Left colon (tissue), 2 donors: ENCODE measurements around the gene TMEM247. TPM values are rescaled to one million over a fixed set of nuclear protein-coding genes. Genes with fewer than 3 reads are reported as not detected.
A peak's percentile ranks its signal among the peaks of the same experiment; 100 is the strongest.
"Not testable (repeated sequence)": the region's sequence is repeated elsewhere in the genome, so short reads cannot be mapped to it uniquely, and the experiment has no call there.

ENCODE experiments used
- ATAC-seq: fragments of 200-7000 bp; cut with Tn5 transposase; one replicate; pipeline ENCODE4 v1.9.1; 2020; ENCODE audit warnings: mild to moderate bottlenecking, moderate library complexity
- DNase-seq, 2 donors: peaks; one replicate each; pipeline ENCODE4 v3.0.0-alpha.2; 2020
- intact Hi-C, 2 donors: fragments of 100-400 bp; cut with DNase I in 1 of 2; cut with micrococcal nuclease in 1 of 2; formaldehyde crosslinking; loops; one replicate each; pipeline versions ENCODE4 v1.11.2 to v1.14.0; 2022; cut with DNase I, micrococcal nuclease
- total RNA-seq, 2 donors: library from RNA; stranded (reverse); fragmentation: NEBNext Ultra II Directional; extraction: Animal tissue kit (Norgen Biotek cat#: 25700); gene quantifications; one replicate each; pipeline ENCODE4 v1.2.1, GENCODE V29; 2021
- donor health status: DM: no; HTN: no; CAD: no.
- donor health status: DM: yes; HTN: yes; CAD: no.

Gene TMEM247
- total RNA-seq, 2 donors from 2014 or later = not detected

DNA sequence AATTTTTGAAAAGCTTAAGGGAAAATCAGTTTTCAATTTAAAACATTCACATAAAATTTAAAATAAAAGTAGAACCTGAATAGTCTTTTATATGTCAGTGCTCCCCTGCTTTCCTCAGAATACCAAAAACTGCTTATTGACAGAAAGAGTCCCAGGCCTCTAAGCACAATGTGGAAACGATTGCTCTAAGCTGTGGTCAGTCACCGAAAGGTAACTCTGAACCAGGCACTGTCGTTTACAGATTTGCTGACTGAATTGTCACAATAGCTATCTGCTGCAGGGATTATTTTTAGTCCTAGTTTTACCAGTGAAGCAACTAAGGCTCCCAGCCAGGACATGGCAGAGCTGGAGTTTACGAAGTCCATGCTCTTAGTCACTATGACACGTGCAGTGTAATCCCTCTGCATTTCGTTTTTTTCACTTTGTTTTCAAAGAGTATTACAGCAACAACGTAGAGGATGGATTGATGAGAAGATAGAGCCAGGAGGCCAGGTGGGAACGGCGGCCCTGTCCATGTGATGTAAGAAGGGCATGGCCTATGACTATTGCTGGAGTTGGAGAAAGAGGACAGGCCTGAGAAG is 28.1 kb upstream of the TMEM247 start:
- DNase-seq (no peak), ATAC-seq (no peak)
- intact Hi-C loops = no loop called here

DNA sequence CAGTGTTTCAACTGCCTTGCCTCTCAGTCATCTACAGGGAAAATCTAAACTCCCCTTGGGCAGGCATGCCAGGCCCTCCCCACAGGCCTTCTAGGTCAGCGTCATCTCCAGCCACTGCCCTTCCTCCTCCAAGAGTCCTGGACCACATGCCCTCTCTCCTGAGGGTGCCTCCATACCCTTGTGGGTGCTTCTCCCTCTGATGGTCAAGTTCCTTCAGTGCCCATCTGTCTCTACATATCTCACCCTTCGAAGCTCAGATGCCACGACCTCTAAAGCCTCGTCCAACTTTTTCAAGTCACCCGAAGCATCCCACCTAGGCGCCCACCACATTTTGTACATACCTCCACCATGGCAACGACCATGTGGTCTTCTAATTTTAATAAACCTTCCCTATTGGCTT is 22.6 kb upstream of the TMEM247 start:
- ATAC-seq (no peak), DNase-seq (no peak)
- intact Hi-C loops = no loop called here

- intact Hi-C loops = no loop called here
- no peak for DNase-seq
Observed at GRCh38 chr2:46458763-46459500, 20.4 kb upstream of the TMEM247 start.

DNA sequence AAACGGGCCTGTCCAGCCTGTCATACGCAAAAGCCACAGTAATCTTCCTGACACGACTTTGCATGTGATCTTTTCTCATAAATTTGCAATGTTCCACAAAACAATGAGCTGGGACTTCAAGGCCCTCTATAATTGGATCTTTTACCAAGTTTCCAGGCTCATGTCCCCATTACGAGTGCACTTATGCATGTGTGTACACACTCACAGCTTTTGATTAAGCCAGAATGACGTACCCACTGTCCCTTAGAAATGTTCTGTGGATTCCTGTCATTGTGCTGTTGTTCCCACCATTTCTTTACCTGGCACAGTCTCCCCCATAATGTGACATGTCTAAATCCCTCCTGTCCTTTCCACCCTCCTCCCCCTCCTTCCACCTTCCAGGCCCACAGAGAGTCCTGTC is 19.7 kb upstream of the TMEM247 start:
- no peak for ATAC-seq
- no peak for DNase-seq
- intact Hi-C loops = loop anchor here in 1 of 2 donors (2.0 kb wide), 2 partner anchors 397 to 449 kb away; no protein-coding TSS in a partner anchor

More at GRCh38 chr2:46458763-46459500, 20.4 kb upstream of the TMEM247 start:
- no peak for ATAC-seq

DNA sequence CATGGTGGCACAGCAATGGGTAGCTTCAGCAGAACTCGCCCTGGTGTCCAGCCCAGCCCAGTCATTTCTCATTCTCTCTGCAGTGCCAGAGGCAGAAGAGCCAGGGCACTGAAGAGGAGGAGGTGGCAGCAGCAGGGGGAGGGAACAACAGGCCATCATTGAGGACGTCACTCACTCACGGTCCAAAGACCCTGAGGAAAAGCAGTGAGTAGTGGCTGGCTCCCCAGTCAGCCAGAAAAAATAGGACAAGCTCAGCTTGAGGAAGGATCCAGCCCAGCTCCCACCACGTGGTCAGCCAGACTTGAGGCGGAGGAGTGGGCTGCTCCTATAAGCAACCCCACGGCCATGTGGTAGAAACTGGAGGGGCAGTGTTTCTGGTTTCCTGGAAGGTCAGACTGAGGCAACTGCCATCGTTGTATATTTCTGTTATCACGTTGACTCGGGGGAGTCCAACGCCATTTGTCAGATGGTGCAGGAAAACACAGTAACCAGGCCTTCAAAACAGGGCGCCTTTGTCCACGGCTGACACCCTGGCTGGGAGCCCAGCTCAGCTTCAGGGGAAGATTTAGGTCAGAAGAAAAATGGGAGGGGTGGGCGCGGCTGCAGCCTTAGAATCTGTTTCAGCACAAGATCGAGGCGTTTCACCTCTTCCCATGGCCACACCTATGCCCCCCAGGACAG is 19.0 kb upstream of the TMEM247 start:
- ATAC-seq (no peak), DNase-seq (peak in 1 of 2 donors; percentile 34)
- intact Hi-C loops = loop anchor here in 1 of 2 donors (2.0 kb wide), 2 partner anchors 398 to 450 kb away; no protein-coding TSS in a partner anchor

DNA sequence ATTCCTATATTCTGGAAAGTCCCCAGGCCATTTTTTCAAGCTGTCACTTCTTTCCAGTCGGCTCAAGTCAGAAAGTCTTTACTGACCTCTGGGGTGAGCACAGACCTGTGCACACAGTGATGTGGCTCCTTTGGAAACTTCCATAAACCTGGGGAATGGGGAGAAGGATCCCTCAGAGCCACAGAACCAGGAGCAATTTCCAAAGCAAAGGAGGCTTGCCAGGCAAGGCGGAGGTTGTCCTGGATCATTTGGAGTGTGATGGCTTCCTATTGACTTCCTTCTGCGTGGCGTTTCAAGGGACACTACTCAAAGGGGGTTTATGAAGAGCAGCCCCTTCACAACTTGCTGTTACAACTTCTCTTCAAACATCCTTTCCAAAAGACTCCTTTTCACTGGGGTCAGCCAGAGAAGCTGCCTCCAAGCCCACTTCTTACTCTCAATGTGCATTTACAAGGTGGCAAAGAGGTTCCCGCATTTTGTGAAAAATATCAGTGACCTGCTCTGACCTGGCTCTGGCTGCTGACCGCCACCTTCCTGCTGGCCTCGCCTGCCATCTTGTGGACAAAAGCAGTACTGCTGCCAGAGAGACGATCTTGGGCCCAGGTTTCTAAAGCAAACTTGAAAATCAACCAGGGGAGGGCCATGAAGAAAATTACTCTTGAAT is 18.2 kb upstream of the TMEM247 start:
- intact Hi-C loops = loop anchor here in 1 of 2 donors (2.0 kb wide), 2 partner anchors 398 to 450 kb away; no protein-coding TSS in a partner anchor
- DNase-seq (peak in 1 of 2 donors; percentile 83), ATAC-seq (peak; percentile 73)

DNA sequence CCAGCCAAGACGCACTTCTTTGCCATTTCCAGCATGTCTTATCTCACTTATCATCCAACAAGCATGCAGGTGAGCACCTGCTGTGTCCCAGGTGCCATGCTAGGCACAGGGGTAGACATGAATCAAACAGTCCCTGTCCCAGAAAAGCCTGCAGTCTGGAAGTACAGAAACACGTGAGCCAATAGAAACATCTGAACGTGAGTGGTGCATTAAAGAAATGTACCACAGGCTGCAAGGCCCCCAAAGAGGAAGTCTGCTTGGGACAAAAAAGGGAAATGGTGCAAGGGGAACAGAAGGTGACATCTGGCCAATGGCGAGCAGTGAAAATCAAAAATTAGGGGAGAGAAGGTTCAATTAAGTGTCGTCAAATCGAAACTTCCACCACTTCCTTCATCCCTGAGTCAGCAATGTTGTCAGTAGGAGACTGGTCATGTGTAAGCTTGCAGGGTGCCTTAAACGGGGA is 17.6 kb upstream of the TMEM247 start:
- ATAC-seq (peak; percentile 24), DNase-seq (no peak)
- intact Hi-C loops = loop anchor here in 1 of 2 donors (2.0 kb wide), 2 partner anchors 399 to 451 kb away; no protein-coding TSS in a partner anchor

DNA sequence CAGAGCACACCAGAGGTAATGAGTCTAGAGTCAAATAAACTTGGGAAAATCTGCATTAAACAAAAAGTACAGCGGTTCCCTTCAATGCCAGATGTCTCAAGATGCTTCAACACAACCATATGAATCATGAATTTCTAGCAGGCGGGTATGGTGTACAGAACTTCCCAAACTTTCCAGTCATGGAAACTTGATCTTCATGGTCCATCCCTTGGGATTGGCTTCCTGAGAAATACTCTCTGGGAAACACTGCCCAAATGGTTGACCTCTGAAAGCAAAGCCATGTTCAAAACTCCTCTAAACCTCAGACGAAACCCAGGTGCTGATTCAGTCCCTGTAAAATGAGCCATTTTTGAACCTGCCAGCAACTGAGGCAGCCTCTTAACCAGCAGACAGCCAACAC is 16.4 kb upstream of the TMEM247 start:
- DNase-seq (no peak), ATAC-seq (no peak)
- intact Hi-C loops = no loop called here

DNA sequence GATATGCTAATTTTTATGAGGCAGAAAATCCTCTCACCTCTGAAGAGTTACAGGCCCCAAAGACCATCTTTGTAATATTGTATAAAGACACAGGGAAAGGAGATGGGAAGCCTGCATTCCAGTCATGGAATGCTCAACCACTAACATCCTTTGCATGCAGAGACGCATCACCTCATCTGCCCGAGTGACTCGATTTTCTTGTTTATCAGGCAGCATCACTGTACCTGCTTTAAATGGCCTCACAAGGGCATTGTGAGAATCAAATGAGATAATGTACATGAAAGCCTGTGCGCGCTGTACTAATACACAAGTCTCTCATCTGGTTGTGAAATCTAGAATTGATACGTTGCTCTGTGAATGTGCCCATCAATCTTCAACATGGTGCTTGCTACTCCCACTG is 10.2 kb upstream of the TMEM247 start:
- intact Hi-C loops = loop anchor here in 1 of 2 donors (5.0 kb wide), 1 partner anchor 183 kb away; no protein-coding TSS in a partner anchor

DNA sequence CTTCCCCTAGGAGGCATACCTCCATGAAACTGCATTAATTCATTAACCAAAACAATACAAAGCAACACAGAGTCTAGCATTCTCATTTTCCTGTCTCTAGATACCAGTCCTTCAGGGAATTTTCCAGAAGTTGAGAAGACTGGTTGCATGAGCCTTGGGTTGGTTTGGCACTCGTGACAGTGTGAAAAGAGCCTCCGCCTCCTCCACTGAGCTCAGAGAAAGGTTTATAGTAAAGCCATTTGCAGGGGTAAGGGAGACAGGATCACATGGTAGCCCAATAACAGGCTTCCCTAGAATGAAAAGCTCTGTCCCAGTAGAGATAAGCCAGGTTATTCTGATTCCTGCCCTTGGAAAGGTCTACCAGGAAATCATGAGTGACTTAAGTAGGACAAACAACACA is 9.7 kb upstream of the TMEM247 start:
- intact Hi-C loops = loop anchor here in 1 of 2 donors (5.0 kb wide), 1 partner anchor 183 kb away; no protein-coding TSS in a partner anchor
- no peak for DNase-seq
- no peak for ATAC-seq

More for the DNA sequence above, 10.2 kb upstream of the TMEM247 start:
- no peak for ATAC-seq
- DNase-seq = no peak

GRCh38 chr2:46470114-46470628 is 9.2 kb upstream of the TMEM247 start:
- no peak for ATAC-seq
- no peak for DNase-seq
- intact Hi-C loops = no loop called here

DNA sequence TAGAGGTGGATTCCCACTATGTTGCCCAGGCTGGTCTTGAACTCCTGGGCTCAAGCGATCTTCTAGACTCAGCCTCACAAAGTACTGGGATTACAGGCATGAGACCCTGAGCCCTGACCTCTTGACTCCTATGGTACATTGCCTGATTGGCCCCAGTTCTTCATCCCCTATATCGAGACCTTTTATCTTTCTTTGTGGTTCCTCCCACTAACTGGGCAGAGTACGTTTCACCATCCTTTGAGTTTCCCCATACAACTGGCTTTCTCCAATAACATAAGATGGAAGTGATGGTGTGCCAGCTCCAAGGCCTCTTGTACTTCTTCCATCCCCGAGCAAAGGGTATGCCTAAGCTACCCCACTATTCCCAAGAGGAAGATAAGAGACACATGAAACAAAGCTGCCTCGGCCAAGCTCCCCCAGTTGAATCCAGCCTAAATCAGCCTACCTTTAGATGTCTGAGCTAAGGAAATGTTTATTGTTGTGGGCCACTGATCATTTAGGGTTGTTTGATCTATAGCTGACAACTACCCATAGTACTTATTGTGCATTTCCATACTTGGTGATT is 8.3 kb upstream of the TMEM247 start:
- no peak for DNase-seq
- no peak for ATAC-seq
- intact Hi-C loops = no loop called here

- no peak for ATAC-seq
- DNase-seq = no peak
- intact Hi-C loops = no loop called here
Observed at GRCh38 chr2:46471697-46472096, 7.7 kb upstream of the TMEM247 start.

DNA sequence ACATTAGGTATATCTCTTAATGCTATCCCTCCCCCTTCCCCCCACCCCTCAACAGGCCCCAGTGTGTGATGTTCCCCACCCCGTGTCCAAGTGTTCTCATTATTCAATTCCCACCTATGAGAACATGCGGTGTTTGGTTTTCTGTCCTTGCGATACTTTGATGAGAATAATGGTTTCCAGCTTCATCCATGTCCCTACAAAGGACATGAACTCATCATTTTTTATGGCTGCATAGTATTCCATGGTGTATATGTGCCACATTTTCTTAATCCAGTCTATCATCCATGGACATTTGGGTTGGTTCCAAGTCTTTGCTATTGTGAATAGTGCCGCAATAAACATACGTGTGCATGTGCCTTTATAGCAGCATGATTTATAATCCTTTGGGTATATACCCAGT is 7.2 kb upstream of the TMEM247 start:
- DNase-seq, intact Hi-C loops, ATAC-seq: not testable (repeated sequence)

DNA sequence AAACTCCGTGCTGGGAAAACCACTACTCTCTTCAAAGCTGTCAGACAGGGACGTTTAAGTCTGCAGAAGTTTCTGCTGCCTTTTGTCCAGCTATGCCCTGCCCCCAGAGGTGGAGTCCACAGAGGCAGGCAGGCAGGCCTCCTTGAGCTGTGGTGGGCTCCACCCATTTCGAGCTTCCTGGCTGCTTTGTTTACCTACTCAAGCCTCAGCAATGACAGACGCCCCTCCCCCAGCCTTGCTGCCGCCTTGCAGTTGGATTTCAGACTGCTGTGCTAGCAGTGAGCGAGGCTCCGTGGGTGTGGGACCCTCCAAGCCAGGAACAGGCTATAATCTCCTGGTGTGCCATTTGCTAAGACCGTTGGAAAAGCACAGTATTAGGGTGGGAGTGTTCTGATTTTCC is 1.9 kb upstream of the TMEM247 start:
- intact Hi-C loops, ATAC-seq: not testable (repeated sequence)
- peak in 1 of 2 donors; percentile 30 for DNase-seq

- intact Hi-C loops = no loop called here
- ATAC-seq (no peak), DNase-seq (no peak)
Observed at GRCh38 chr2:46477925-46478324, 1.4 kb upstream of the TMEM247 start.

DNA sequence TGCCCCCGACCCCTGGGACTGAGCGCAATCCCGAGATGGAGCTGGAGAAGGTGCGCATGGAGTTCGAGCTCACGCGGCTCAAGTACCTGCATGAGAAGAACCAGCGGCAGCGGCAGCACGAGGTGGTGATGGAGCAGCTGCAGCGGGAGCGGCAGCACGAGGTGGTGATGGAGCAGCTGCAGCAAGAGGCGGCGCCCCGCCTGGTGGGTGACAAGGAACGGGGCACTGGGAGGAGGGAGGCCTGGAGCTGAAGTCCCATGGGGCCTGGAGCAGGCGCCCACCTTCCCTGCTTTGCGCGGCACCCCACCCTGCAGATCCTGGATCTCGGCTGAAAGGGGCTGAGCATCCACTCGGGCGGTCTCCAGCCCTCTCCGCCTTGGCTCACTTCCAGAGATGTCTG is 1.2 kb downstream of the TMEM247 start:
- DNase-seq (no peak), ATAC-seq (no peak)
- intact Hi-C loops = no loop called here
